Measurements from ENCODE around the gene FCRL3. TPM values are rescaled to one million over a fixed set of nuclear protein-coding genes. Genes with fewer than 3 reads are reported as not detected.

FCRL3 gene
- total RNA-seq, 4 donors from 2014 or later, result 0.33 TPM; not detected in 3

DNA sequence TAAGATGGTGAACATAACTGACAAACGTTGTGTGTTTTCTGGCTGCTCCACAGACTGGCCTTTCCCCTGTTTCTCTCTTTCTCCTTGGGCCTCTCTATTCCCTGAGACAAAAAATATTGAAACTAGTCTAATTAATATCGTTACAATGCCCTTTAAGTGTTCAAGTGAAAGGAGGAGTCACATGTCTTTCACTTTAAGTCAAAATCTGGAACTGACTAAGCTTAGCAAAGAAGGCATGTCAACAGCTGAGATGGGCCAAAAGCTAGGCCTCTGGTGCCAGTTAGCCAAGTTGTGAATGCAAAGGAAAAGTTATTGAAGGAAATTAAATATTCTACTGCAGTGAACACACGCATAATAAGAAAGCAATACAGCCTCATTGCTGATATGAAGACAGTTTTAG, 32.2 kb upstream of the FCRL3 start:
- DNase-seq (ENCODE audit: extremely low spot score), result no peak
- no peak overlapping the region for H3K4me3 ChIP-seq
- H3K9me3 ChIP-seq, result peaks cover 0 to 7% (median 0%) of the 10 kb centered on the region in 4 donors
- 71% methylated on average over 3 of the region's 3 CpGs for WGBS
- no peaks in the 10 kb centered on the region for H3K36me3 ChIP-seq
- TF ChIP-seq EP300 (IDR thresholded peaks at IDR 0.05) (no peak), POLR2A (IDR thresholded peaks at IDR 0.05; ENCODE audit: low read depth) (no peak), POLR2AphosphoS5 (IDR thresholded peaks at IDR 0.05) (no peak)
- TF ChIP-seq, protein P1, sequence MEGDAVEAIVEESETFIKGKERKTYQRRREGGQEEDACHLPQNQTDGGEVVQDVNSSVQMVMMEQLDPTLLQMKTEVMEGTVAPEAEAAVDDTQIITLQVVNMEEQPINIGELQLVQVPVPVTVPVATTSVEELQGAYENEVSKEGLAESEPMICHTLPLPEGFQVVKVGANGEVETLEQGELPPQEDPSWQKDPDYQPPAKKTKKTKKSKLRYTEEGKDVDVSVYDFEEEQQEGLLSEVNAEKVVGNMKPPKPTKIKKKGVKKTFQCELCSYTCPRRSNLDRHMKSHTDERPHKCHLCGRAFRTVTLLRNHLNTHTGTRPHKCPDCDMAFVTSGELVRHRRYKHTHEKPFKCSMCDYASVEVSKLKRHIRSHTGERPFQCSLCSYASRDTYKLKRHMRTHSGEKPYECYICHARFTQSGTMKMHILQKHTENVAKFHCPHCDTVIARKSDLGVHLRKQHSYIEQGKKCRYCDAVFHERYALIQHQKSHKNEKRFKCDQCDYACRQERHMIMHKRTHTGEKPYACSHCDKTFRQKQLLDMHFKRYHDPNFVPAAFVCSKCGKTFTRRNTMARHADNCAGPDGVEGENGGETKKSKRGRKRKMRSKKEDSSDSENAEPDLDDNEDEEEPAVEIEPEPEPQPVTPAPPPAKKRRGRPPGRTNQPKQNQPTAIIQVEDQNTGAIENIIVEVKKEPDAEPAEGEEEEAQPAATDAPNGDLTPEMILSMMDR (IDR thresholded peaks at IDR 0.05), result no peak
- intact Hi-C loops (cut with DNase I), result no loop called here
- no peaks in the 10 kb centered on the region for H3K4me1 ChIP-seq
- H3K27me3 ChIP-seq, result no peaks in the 10 kb centered on the region
- H3K27ac ChIP-seq (replicated peaks in 1 of 4), result no peak overlapping the region

DNA sequence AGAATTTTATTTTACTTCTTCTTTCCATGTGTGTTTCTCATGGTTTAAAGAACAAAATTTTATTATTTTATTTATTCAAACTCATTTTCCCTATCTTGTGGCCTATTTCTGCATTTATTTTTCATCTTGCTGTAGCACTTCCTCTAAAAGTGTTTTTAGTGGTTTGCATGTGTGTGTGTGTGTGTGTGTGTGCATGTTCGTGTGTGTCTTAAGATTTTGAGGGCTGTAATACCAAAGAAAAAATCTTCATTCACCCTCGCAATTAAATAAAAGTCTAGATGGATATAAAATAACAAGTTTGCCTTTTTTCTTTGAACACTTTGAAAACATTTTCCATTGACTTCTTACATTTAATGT, 24.6 kb upstream of the FCRL3 start:
- Histone ChIP-seq H3K4me1 (no peaks in the 10 kb centered on the region), H3K27ac (replicated peaks in 1 of 4) (no peak overlapping the region), H3K36me3 (no peaks in the 10 kb centered on the region), H3K9me3 (peaks cover 0 to 10% (median 0%) of the 10 kb centered on the region in 4 donors), H3K27me3 (no peaks in the 10 kb centered on the region), H3K4me3 (no peak overlapping the region)
- DNase-seq (ENCODE audit: extremely low spot score), result no peak
- TF ChIP-seq EP300 (IDR thresholded peaks at IDR 0.05) (no peak), POLR2AphosphoS5 (IDR thresholded peaks at IDR 0.05) (no peak)
- TF ChIP-seq, protein P1 (IDR thresholded peaks at IDR 0.05), result no peak
- 63% methylated on average over 2 of the region's 2 CpGs for WGBS
- intact Hi-C loops (cut with DNase I), result no loop called here

DNA sequence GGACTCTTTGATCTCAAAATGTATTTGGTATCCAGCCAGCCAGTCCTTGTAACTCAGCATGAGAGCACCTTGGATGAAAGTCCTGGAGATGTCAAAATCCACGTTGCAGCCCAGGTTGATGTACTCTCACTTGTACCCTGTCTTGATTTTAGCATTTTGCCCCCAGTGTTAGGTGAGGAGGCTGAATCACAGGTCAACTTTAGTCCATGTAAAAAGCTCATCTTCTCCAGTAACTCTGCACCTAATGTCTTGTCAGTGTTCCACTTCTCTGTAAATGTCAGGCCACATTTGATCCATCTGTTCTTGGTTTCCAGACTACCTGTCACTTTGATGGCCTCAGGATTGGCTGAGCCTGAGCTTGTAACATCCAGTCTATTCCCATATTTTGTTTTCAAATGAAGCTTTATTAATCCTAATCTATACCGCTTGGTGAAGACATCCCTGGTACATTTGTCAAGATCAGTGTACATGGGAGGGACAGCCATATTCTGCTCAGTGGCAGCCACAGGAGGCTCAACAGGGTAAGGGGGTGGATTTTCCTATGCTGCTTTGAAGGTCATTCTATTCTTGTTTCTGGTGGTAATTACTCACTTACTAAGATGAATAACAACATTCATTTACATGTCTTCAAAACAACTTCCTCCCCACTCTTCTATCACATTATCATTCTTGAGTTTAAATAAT, 24.1 kb upstream of the FCRL3 start:
- DNase-seq (ENCODE audit: extremely low spot score), result no peak
- Histone ChIP-seq H3K4me3 (no peak overlapping the region), H3K36me3 (no peaks in the 10 kb centered on the region), H3K27ac (replicated peaks in 1 of 4) (no peak overlapping the region), H3K4me1 (no peaks in the 10 kb centered on the region), H3K27me3 (no peaks in the 10 kb centered on the region), H3K9me3 (peaks cover 0 to 10% (median 0%) of the 10 kb centered on the region in 4 donors)
- intact Hi-C loops (cut with DNase I), result no loop called here
- 70% methylated on average over 2 of the region's 2 CpGs for WGBS
- TF ChIP-seq EP300 (IDR thresholded peaks at IDR 0.05) (no peak), POLR2A (IDR thresholded peaks at IDR 0.05; ENCODE audit: low read depth) (no peak), POLR2AphosphoS5 (IDR thresholded peaks at IDR 0.05) (no peak)
- TF ChIP-seq, protein P1 (IDR thresholded peaks at IDR 0.05), result no peak

DNA sequence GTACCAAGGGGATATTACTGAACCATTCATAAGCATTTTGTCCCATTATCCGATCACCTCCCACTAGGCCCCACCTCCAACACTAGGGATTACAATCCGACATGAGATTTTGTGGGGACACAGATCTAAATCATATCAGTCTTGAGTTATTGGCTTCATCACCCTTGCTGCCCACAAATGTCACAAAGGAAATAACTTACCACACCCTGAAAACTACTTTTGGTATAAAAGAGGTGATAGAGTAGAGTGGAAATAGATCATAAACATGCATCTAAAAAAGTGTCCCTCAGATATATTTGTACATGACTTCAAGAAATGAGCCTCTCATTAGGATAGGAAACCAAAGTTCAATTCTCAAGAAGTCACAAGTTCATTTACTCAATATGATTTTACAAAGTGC, 22.6 kb upstream of the FCRL3 start:
- Histone ChIP-seq H3K9me3 (peaks cover 0 to 10% (median 0%) of the 10 kb centered on the region in 4 donors), H3K36me3 (no peaks in the 10 kb centered on the region), H3K27me3 (no peaks in the 10 kb centered on the region), H3K4me1 (no peaks in the 10 kb centered on the region), H3K27ac (replicated peaks in 1 of 4) (no peak overlapping the region), H3K4me3 (no peak overlapping the region)
- intact Hi-C loops (cut with DNase I), result no loop called here
- TF ChIP-seq POLR2AphosphoS5 (IDR thresholded peaks at IDR 0.05) (no peak), POLR2A (IDR thresholded peaks at IDR 0.05; ENCODE audit: low read depth) (no peak), EP300 (IDR thresholded peaks at IDR 0.05) (no peak)
- TF ChIP-seq, protein P1 (IDR thresholded peaks at IDR 0.05), result no peak
- no peak for DNase-seq (ENCODE audit: extremely low spot score)
- 90% methylated on average over 2 of the region's 2 CpGs for WGBS

DNA sequence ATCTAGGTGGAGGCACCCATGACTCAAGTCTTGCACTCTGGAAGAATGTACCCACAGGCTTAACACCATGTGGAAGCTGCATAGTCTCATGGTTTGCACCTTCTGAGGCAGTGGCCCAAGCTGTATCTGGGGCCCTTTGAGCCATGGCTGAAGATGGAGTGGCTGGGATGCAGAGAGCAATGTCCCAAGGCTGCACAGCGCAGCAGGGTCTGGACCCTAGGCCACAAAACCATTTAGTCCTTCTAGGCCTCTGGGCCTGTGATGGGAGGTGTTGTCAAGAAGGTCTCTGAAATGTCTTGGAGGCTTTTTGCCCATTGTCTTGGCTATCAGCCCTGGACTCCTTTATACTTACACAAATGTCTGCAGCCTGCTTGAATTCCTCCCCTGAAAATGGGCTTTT, 21.4 kb upstream of the FCRL3 start:
- DNase-seq (ENCODE audit: extremely low spot score), result no peak
- Histone ChIP-seq H3K4me1 (no peaks in the 10 kb centered on the region), H3K27ac (replicated peaks in 1 of 4) (no peak overlapping the region), H3K4me3 (no peak overlapping the region), H3K27me3 (no peaks in the 10 kb centered on the region), H3K9me3 (peaks cover 0 to 10% (median 0%) of the 10 kb centered on the region in 4 donors), H3K36me3 (no peaks in the 10 kb centered on the region)
- TF ChIP-seq, protein P1 (IDR thresholded peaks at IDR 0.05), result no peak
- TF ChIP-seq POLR2A (IDR thresholded peaks at IDR 0.05; ENCODE audit: low read depth) (no peak), EP300 (IDR thresholded peaks at IDR 0.05) (no peak), POLR2AphosphoS5 (IDR thresholded peaks at IDR 0.05) (no peak)
- intact Hi-C loops (cut with DNase I), result no loop called here
- 100% methylated on average over 1 of the region's 1 CpG for WGBS

All from esophagus muscularis mucosa (tissue), 4 donors.